Measurements from ENCODE around the gene NAT14. TPM values are rescaled to one million over a fixed set of nuclear protein-coding genes. Genes with fewer than 3 reads are reported as not detected.

Gene NAT14
- total RNA-seq (2014; rRNA removed; shearing (Covaris generic)) (29.1 and 33.2 TPM in 2 replicates), total RNA-seq (2022) (24.2 and 28.3 TPM in 2 replicates), Bru-seq, nascent RNA (percentile 56 among the genes with signal in this experiment), BruChase-seq, experiment 1, labeled RNA remaining after a 6-hour chase (percentile 57 among the genes with signal in this experiment), BruChase-seq, experiment 2, labeled RNA remaining after a 2-hour chase (percentile 60 among the genes with signal in this experiment)
- long read RNA-seq, partial matches to known transcripts: 0 of 6 reads
- long read RNA-seq, other reads (novel, unspliced or antisense): 4 of 6 reads

GRCh38 chr19:55484593-55485438 is at the start of gene NAT14:
Gene NAT14 (plus strand): TSS chr19:55485188. CDS start chr19:55485709, 521 bp downstream.
- TF ChIP-seq CTCF (conservative IDR thresholded peaks at IDR 0.05; ENCODE audit: low read length) (no peak), EZH2phosphoT487 (IDR thresholded peaks at IDR 0.05; ENCODE audit: borderline replicate concordance, low read depth, low read length) (no peak)
- Histone ChIP-seq H3K79me2 (ENCODE audit: insufficient read depth, low read depth, low read length) (no peaks in the 10 kb centered on the region), H3K4me1 (ENCODE audit: insufficient read depth, low read length, poor library complexity, severe bottlenecking) (peaks cover 34% of the 10 kb centered on the region), H3K36me3 (ENCODE audit: insufficient read depth, low read length) (no peaks in the 10 kb centered on the region; the same call in 1 of the 2 replicates), H3K4me2 (ENCODE audit: low read length) (peak within 1 kb of the TSS; percentile 78), H4K20me1 (ENCODE audit: insufficient read depth, low read length) (no peaks in the 10 kb centered on the region), H3K9me2 (ENCODE audit: insufficient read depth, low read length) (no peaks in the 10 kb centered on the region), H3K27ac (ENCODE audit: low read depth, low read length, poor library complexity, severe bottlenecking) (peak within 1 kb of the TSS; percentile 50), H2AFZ (ENCODE audit: low read length) (peak within 1 kb of the TSS; percentile 73), H3K4me3 (ENCODE audit: low read depth, low read length, poor library complexity, severe bottlenecking) (peak within 1 kb of the TSS; percentile 76), H3K9me3 (ENCODE audit: low read length) (no peaks in the 10 kb centered on the region)
- peak; percentile 80 for DNase-seq (ENCODE audit: low spot score)
- POLR2A ChIA-PET: interaction anchor here (1.2 kb wide), 1 partner anchor 8 kb away, joined by 3 read pairs; the partner anchor contains the start of gene ZNF628
- CTCF ChIA-PET (ENCODE audit: unreplicated experiment): no interaction called here
- BruUV-seq (replicated peaks): no TSS peak
- intact Hi-C loops (cut with micrococcal nuclease; ENCODE audit: unreplicated experiment): no loop called here

- DNase-seq (ENCODE audit: low spot score): no peak
- BruUV-seq (replicated peaks): no TSS peak
- Histone ChIP-seq H4K20me1 (ENCODE audit: insufficient read depth, low read length) (no peaks in the 10 kb centered on the region), H2AFZ (ENCODE audit: low read length) (no peak overlapping the region), H3K9me2 (ENCODE audit: insufficient read depth, low read length) (no peaks in the 10 kb centered on the region), H3K79me2 (ENCODE audit: insufficient read depth, low read depth, low read length) (no peaks in the 10 kb centered on the region), H3K27ac (ENCODE audit: low read depth, low read length, poor library complexity, severe bottlenecking) (no peak overlapping the region), H3K36me3 (ENCODE audit: insufficient read depth, low read length) (no peaks in the 10 kb centered on the region), H3K9me3 (ENCODE audit: low read length) (no peaks in the 10 kb centered on the region), H3K4me3 (ENCODE audit: low read depth, low read length, poor library complexity, severe bottlenecking) (no peak overlapping the region), H3K4me1 (ENCODE audit: insufficient read depth, low read length, poor library complexity, severe bottlenecking) (no peaks in the 10 kb centered on the region), H3K4me2 (ENCODE audit: low read length) (no peak overlapping the region)
- intact Hi-C loops (cut with micrococcal nuclease; ENCODE audit: unreplicated experiment): no loop called here
- TF ChIP-seq EZH2phosphoT487 (IDR thresholded peaks at IDR 0.05; ENCODE audit: borderline replicate concordance, low read depth, low read length) (no peak), CTCF (conservative IDR thresholded peaks at IDR 0.05; ENCODE audit: low read length) (no peak)
- POLR2A ChIA-PET: no interaction called here
- CTCF ChIA-PET (ENCODE audit: unreplicated experiment): no interaction called here
Measured at GRCh38 chr19:55436847-55437246, 48.1 kb upstream of the NAT14 start.

Measured in OCI-LY7 (cell line).